A204.1 (cell line): Measurements from ENCODE around the gene PAM.
"Not testable (repeated sequence)": the region's sequence is repeated elsewhere in the genome, so short reads cannot be mapped to it uniquely, and the experiment has no call there.

Experiments
- FAIRE-seq: peaks from 2 replicates; lab custom pipeline; 2012; peaks lifted over from hg19 to GRCh38; lab: Jason Lieb, UNC

PAM gene

GRCh38 chr5:102903074-102903871 lies 148.2 kb downstream of the PAM start:
- FAIRE-seq, result no peak

GRCh38 chr5:102905056-102905455 lies 150.0 kb downstream of the PAM start:
- FAIRE-seq, result no peak

- not testable (repeated sequence) for FAIRE-seq
These were observed 152.0 kb downstream of the PAM start for GRCh38 chr5:102907099-102907498.

DNA sequence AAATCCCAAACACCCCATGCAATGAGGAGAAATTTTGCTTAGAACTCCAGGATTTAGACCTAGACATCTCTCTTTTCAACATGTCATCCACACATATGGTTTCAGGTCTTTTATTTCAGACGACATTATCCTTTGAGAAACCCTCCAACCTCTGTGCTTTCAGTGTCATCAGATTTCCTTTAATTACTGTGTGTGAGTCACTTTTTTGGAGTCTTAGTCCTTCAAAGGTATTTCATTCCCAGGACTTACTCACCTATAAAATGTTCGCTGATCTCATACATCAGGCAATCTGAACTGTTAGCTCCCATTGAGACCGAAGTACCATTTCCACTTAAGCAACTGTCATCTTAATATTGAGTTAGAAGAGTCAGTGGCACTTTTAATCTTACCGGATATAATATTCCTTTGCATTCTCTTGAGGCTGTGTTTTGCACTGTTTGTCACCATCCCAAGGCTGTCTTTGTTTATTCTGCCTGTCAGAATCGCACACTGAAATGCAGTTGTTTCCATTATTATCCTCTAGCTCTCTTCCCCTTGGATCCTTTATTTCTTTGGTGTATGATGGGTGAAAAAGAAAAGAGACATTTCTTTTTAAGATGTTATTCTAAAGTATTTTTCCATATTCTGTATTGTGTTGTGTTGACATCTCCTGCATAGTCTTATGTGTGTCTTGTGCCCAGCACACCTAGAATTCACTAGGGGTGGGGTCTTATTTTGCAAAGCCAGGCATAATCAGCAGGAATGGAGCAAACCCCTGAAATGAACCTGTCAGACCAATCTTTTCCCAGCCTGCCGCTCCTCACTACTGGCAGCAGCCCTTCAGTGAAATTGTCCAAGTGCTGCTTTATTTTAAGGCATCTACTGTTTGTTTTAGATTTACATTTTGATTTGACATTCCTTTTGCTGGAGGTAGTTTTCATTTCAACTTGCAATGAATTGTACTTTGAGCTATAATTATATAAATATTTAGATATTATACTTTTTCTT lies 155.4 kb downstream of the PAM start:
- no peak for FAIRE-seq

DNA sequence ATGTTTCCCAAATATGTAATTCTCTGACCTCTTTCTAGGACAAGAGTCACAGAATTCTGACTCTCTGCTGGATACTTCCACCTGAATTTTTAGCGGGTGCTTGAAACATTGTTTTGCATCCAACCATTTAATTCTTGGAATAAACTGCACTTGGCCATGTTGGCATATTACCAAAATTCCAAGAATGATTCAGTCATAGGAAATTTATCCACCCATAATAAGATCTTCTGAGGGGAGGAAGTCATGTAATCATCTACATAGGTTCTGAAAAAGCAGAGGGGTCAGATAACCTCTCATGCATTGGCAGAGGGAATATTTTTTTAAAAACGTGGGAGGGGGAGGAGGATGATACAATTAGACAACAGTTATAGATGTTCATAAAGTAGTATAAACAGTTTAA lies 156.9 kb downstream of the PAM start:
- FAIRE-seq, result no peak

DNA sequence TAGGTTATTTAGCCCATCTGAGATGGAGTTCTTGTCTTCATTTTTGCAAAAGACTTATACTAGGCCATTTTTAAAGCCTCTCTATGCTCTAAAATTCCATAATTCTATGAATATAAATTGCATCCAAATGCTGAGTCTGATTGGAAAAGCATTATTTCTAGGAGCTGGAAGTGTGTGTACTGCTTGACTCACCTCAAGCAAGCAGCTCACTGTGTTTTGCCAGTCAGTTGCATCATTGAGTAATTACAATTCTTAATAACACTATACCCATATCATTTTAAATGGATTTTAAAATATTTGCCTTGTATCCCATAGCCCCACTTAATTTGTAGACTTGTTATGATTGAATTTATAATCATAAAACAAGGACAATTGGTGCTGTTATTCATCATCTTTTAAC lies 161.0 kb downstream of the PAM start:
- FAIRE-seq, result no peak

DNA sequence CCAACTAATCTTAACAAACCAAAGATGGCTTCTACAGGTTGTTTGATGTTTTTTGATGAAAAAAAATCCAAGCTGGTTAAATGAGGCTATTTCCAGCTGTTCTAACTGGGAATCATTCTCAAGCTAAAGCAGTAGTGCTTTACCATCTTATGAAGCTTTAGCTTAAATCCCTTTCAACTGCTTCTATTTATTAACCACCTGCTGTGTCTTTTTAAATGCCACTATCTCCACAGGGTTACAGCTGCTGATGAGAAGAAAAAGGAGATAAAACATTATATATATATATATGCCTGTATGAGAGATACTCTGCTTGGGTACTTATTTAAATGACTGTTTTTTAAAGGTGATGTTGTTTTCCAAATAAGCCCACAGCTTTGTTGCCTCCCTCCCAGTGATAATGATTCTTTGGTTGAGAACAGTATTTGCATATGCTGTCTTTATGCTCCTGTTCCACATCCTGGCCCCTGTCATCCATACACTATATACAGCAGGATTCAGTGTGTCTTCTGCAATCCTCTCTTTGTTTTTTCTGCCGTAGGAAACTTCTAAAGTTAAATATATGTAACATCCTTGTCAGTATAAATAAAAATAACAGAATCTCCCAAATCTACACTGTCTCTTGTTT lies 164.0 kb downstream of the PAM start:
- no peak for FAIRE-seq

GRCh38 chr5:102920762-102921161 lies 165.7 kb downstream of the PAM start:
- no peak for FAIRE-seq

DNA sequence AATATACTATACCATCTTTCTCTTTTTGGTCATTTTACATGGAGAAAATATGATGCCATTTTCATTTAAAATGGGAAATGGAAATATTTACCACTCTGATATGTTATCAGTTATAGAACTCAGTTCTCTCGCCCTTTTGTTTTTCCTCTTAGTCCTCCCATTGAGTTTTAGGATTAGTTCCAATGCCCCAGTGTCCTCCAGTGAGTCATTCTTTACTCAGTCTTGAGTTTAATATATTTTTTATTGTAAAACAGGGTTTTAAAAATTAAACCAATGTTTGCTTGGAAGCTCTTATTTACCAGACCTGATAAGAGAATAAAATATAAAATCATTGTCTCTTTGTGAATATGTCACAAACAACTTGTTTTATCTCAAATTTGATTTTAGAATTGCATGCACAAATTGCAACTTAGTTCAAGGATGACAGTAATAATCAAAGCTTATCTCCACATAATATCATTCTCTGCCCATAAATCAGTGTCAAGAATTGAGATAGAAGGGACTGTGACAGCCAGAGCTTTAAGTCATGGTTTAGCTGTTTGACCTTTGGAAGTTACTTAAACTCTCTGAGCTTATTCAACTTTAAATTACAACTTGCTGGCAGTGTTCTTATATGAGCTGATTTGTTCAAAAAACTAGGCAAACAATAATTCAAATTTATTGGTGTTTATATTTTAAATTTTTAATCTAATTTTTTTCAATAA lies 166.4 kb downstream of the PAM start:
- no peak for FAIRE-seq

DNA sequence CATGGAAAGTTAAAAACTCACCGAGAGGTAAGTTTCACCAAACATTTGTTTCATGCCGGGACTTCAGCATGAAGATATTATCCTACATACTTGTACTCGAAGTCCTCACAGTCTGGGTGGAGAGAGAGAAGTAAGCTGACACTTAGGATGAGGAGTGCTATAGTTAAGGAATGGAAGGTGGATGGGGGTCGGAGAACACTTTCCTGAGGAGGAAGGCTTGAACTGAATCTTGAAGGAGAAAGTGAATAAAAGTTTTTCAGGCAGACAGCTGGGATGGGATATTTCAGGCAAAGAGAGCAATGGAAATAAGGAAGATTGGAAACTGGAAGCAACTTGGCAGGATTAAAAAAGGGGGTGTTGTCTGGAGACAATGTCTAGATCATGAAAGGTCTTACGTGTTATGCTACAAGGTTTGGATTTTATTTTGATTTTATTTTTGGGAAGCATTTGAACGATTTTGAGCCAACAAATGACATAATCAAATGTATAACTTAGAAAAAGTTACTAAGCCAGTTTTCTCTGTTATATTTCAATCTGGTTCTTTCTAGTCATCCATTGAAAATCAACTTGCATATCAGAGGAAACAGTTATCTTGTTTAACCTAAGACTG lies 167.1 kb downstream of the PAM start:
- FAIRE-seq, result no peak

DNA sequence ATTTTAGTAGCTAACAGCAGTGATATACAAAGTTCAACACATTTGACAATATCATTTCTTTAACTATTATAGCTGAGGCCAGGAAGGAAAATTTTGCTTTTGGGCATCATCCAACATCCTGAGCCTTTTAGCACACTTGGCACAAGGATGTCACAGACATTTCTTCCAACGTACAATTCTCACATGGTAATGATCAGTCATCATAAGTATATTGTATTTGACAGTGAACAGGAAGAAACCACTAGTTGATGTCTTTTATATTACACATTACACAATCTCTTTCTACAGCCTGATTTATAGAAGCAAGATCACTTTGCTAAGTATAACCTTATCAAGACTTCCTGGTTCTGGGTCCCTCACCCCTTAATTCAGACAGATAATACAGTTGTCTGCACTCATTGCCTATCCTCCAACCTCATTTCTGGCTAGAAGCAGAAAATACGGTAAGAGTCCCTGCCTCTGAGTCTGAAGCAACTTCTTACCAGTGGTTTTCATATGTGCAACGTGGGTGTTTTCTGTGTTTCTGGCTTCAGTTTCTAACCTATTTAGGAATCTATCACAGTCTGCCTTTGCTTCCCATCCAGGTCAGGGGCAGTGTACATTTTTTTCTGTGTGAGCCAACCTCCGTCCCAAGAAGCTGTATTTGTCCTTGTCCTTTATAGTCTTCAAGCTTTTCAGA lies 167.8 kb downstream of the PAM start:
- FAIRE-seq, result no peak

DNA sequence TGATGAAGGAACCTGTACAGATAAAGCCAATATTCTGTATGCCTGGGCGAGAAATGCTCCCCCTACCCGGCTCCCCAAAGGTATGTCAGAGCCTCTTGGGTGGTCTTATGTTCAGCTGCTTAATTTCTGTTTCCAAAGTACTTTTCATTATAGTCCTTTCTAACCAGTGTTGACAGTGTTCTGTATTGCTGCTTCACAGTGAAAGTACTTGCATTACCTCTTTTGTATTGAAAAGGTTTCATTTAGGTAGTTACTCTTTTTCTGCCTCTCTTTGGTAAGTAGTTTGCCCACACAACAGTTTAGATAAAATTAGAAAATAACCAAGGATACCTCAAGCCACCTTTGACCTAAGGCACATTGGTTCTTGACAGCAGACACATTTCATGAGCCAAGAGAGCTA lies 169.9 kb downstream of the PAM start:
- FAIRE-seq, result no peak

GRCh38 chr5:102927007-102927406 lies 171.9 kb downstream of the PAM start:
- no peak for FAIRE-seq

GRCh38 chr5:102930244-102930643 lies 175.1 kb downstream of the PAM start:
- no peak for FAIRE-seq

- no peak for FAIRE-seq
These were observed 176.1 kb downstream of the PAM start for GRCh38 chr5:102931085-102931725.

GRCh38 chr5:102932781-102933180 lies 177.7 kb downstream of the PAM start:
- no peak for FAIRE-seq

DNA sequence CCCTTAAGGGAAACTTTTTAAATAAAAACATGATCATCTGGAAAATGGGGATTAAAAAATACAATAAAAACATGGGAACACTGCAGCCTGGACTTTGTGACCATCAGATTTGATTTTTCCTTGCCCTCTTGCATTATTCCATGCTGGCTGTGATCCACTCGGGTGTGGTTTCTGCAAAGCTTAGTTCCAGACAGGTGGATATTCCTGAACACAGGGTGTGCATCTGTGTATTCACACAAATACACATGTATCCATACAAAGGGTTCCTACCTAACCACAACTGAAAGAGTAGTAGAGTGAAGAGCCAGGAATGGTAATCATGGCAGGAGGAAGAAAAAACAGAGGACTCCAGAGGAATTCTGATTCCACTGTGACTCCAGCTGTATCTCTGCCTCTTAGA lies 178.2 kb downstream of the PAM start:
- no peak for FAIRE-seq

DNA sequence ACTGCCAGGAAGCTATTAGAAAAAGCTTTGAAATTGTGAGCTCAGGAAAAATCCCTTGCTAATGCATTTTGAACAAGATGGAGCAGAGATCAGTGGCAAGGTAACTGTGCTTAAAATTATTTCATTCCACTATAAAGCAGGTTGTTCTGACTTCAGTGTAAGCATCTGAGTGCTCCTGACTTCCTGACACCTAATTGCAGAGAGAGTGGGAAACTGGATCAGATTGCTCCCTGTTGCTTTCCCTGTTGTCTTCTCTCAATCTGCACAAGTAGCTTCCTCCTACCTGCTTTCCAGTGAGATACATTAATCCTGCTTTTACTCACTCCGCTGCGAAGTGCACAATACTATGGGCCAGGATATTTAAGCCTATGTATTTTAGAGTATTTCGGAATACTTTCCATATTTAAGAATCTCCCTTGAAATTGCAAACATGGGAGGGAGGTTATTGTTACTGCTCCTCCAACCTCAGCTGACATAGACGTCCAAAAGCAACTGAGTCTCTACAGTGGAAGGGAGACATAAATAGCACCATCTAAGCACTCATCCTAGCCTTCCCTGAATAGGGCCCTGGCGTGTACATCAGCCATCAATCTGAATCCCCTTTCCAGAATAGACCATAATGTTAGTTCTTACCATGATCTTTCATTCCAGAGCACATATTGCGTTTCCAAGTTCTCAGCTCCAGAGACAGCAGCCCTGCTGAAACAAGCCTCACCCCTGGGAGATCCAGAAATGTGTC lies 178.8 kb downstream of the PAM start:
- no peak for FAIRE-seq

DNA sequence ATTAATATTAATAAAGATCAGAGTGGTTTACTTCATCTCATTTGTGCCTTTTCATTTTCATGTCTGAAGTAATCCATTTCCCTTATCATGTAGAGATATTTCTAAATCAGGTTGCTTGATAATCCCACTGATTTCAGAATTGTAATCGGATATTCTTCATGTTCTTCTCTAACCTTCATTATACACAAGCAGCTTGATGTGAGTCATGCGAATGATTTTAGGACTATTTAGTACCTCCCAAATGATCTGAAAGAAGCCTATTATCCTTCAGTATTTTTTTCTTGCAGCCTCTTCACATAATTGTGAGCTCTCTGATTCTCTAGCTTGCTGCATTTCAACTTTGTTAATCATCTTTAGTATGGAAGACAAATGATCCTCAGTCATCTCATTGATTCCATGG lies 182.8 kb downstream of the PAM start:
- no peak for FAIRE-seq

GRCh38 chr5:102941111-102941510 lies 186.0 kb downstream of the PAM start:
- no peak for FAIRE-seq
